Endometrium (tissue), 2 donors: ENCODE data around the gene OLFML2B.

Source experiments
- FAIRE-seq: peaks from 2 replicates; lab custom pipeline; 2012; peaks lifted over from hg19 to GRCh38; lab: Jason Lieb, UNC
- donor health status: control.
- donor health status: control.

Gene OLFML2B

GRCh38 chr1:162006081-162006480, 17.6 kb downstream of the OLFML2B start:
- FAIRE-seq = no peak

- FAIRE-seq = no peak
Measured at GRCh38 chr1:162004441-162004950, 19.2 kb downstream of the OLFML2B start.

- FAIRE-seq = no peak
Measured at GRCh38 chr1:162003830-162004215, 19.8 kb downstream of the OLFML2B start.

- FAIRE-seq = no peak
Measured at GRCh38 chr1:162003061-162003829, 20.4 kb downstream of the OLFML2B start.

GRCh38 chr1:162000053-162000420, 23.6 kb downstream of the OLFML2B start:
- no peak for FAIRE-seq

- FAIRE-seq = no peak
Measured at GRCh38 chr1:161999301-162000052, 24.2 kb downstream of the OLFML2B start.

- no peak for FAIRE-seq
Measured at GRCh38 chr1:161998811-161999210, 24.9 kb downstream of the OLFML2B start.

GRCh38 chr1:161997152-161997551, 26.5 kb downstream of the OLFML2B start:
- FAIRE-seq = no peak

- FAIRE-seq = no peak
Measured at GRCh38 chr1:161994175-161994668, 29.4 kb downstream of the OLFML2B start.

GRCh38 chr1:161993576-161993975, 30.1 kb downstream of the OLFML2B start:
- FAIRE-seq = no peak

- no peak for FAIRE-seq
Measured at GRCh38 chr1:161989786-161990185, 33.9 kb downstream of the OLFML2B start.

- FAIRE-seq = no peak
Measured at GRCh38 chr1:161989108-161989507, 34.6 kb downstream of the OLFML2B start.

- no peak for FAIRE-seq
Measured at GRCh38 chr1:161988413-161988812, 35.3 kb downstream of the OLFML2B start.

GRCh38 chr1:161987872-161988271, 35.8 kb downstream of the OLFML2B start:
- no peak for FAIRE-seq

GRCh38 chr1:161987303-161987702, 36.4 kb downstream of the OLFML2B start:
- FAIRE-seq = no peak

GRCh38 chr1:161986328-161986727, 37.3 kb downstream of the OLFML2B start:
- FAIRE-seq = no peak

GRCh38 chr1:161985301-161985822, 38.3 kb downstream of the OLFML2B start:
- no peak for FAIRE-seq

- no peak for FAIRE-seq
Measured at GRCh38 chr1:161983725-161984124, 39.9 kb downstream of the OLFML2B start.

GRCh38 chr1:161982917-161983316, 40.8 kb downstream of the OLFML2B start:
- no peak for FAIRE-seq

- no peak for FAIRE-seq
Measured at GRCh38 chr1:161982507-161982895, 41.2 kb downstream of the OLFML2B start.

GRCh38 chr1:161981735-161982506, 41.7 kb downstream of the OLFML2B start:
- no peak for FAIRE-seq

GRCh38 chr1:161981126-161981525, 42.5 kb downstream of the OLFML2B start:
- FAIRE-seq = no peak
